ENCODE results near the gene LPO.

LPO gene

DNA sequence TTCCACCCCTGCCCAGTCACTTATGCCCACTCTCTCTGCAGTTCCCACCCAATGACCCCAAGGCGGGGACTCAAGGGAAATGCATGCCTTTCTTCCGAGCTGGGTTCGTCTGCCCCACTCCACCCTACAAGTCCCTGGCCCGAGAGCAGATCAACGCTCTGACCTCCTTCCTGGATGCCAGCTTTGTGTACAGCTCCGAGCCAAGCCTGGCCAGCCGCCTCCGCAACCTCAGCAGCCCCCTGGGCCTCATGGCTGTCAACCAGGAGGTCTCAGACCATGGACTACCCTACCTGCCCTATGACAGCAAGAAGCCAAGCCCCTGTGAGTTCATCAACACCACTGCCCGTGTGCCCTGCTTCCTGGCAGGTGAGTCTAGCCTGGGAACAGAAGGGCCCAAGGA is 13.8 kb downstream of the LPO start:
- Histone ChIP-seq H3K27ac (ENCODE audit: insufficient read depth, low read length, poor library complexity, severe bottlenecking) (no peak overlapping the region), H3K4me3 (ENCODE audit: insufficient read depth, low read depth, low read length, poor library complexity, severe bottlenecking) (no peak overlapping the region), H3K9me3 (ENCODE audit: control insufficient read depth, low read length) (no peaks in the 10 kb centered on the region), H3K27me3 (replicated peaks; ENCODE audit: control insufficient read depth, insufficient read depth, low read length, poor library complexity, severe bottlenecking) (peaks cover 5% of the 10 kb centered on the region), H3K36me3 (ENCODE audit: control insufficient read depth, insufficient read depth, low read length) (no peaks in the 10 kb centered on the region), H3K4me1 (ENCODE audit: control insufficient read depth, insufficient read depth, low read length, poor library complexity, severe bottlenecking) (peaks cover 11% of the 10 kb centered on the region)
- no peak for DNase-seq

GRCh38 chr17:58253082-58253481 is 14.7 kb downstream of the LPO start:
- H3K27ac ChIP-seq (ENCODE audit: insufficient read depth, low read length, poor library complexity, severe bottlenecking): no peak overlapping the region
- H3K4me1 ChIP-seq (ENCODE audit: control insufficient read depth, insufficient read depth, low read length, poor library complexity, severe bottlenecking): peaks cover 11% of the 10 kb centered on the region
- peaks cover 5% of the 10 kb centered on the region for H3K27me3 ChIP-seq (replicated peaks; ENCODE audit: control insufficient read depth, insufficient read depth, low read length, poor library complexity, severe bottlenecking)
- no peak overlapping the region for H3K4me3 ChIP-seq (ENCODE audit: insufficient read depth, low read depth, low read length, poor library complexity, severe bottlenecking)
- H3K36me3 ChIP-seq (ENCODE audit: control insufficient read depth, insufficient read depth, low read length): no peaks in the 10 kb centered on the region
- no peak for DNase-seq
- no peaks in the 10 kb centered on the region for H3K9me3 ChIP-seq (ENCODE audit: control insufficient read depth, low read length)

GRCh38 chr17:58254803-58255202 is 16.4 kb downstream of the LPO start:
- Histone ChIP-seq H3K27ac (ENCODE audit: insufficient read depth, low read length, poor library complexity, severe bottlenecking) (no peak overlapping the region), H3K4me1 (ENCODE audit: control insufficient read depth, insufficient read depth, low read length, poor library complexity, severe bottlenecking) (peaks cover 2% of the 10 kb centered on the region), H3K27me3 (replicated peaks; ENCODE audit: control insufficient read depth, insufficient read depth, low read length, poor library complexity, severe bottlenecking) (no peaks in the 10 kb centered on the region), H3K9me3 (ENCODE audit: control insufficient read depth, low read length) (no peaks in the 10 kb centered on the region), H3K36me3 (ENCODE audit: control insufficient read depth, insufficient read depth, low read length) (no peaks in the 10 kb centered on the region), H3K4me3 (ENCODE audit: insufficient read depth, low read depth, low read length, poor library complexity, severe bottlenecking) (no peak overlapping the region)
- no peak for DNase-seq

- Histone ChIP-seq H3K4me3 (ENCODE audit: insufficient read depth, low read depth, low read length, poor library complexity, severe bottlenecking) (no peak overlapping the region), H3K27me3 (replicated peaks; ENCODE audit: control insufficient read depth, insufficient read depth, low read length, poor library complexity, severe bottlenecking) (no peaks in the 10 kb centered on the region), H3K4me1 (ENCODE audit: control insufficient read depth, insufficient read depth, low read length, poor library complexity, severe bottlenecking) (no peaks in the 10 kb centered on the region), H3K36me3 (ENCODE audit: control insufficient read depth, insufficient read depth, low read length) (no peaks in the 10 kb centered on the region), H3K9me3 (ENCODE audit: control insufficient read depth, low read length) (no peaks in the 10 kb centered on the region), H3K27ac (ENCODE audit: insufficient read depth, low read length, poor library complexity, severe bottlenecking) (no peak overlapping the region)
- no peak for DNase-seq
These were observed 23.8 kb downstream of the LPO start for GRCh38 chr17:58262149-58262548.

GRCh38 chr17:58263773-58264172 is 25.4 kb downstream of the LPO start:
- Histone ChIP-seq H3K4me1 (ENCODE audit: control insufficient read depth, insufficient read depth, low read length, poor library complexity, severe bottlenecking) (no peaks in the 10 kb centered on the region), H3K27ac (ENCODE audit: insufficient read depth, low read length, poor library complexity, severe bottlenecking) (no peak overlapping the region), H3K27me3 (replicated peaks; ENCODE audit: control insufficient read depth, insufficient read depth, low read length, poor library complexity, severe bottlenecking) (no peaks in the 10 kb centered on the region), H3K9me3 (ENCODE audit: control insufficient read depth, low read length) (no peaks in the 10 kb centered on the region), H3K4me3 (ENCODE audit: insufficient read depth, low read depth, low read length, poor library complexity, severe bottlenecking) (no peak overlapping the region), H3K36me3 (ENCODE audit: control insufficient read depth, insufficient read depth, low read length) (no peaks in the 10 kb centered on the region)
- DNase-seq: no peak

GRCh38 chr17:58264407-58265103 is 26.2 kb downstream of the LPO start:
- DNase-seq: no peak
- Histone ChIP-seq H3K4me1 (ENCODE audit: control insufficient read depth, insufficient read depth, low read length, poor library complexity, severe bottlenecking) (no peaks in the 10 kb centered on the region), H3K4me3 (ENCODE audit: insufficient read depth, low read depth, low read length, poor library complexity, severe bottlenecking) (no peak overlapping the region), H3K9me3 (ENCODE audit: control insufficient read depth, low read length) (no peaks in the 10 kb centered on the region), H3K27me3 (replicated peaks; ENCODE audit: control insufficient read depth, insufficient read depth, low read length, poor library complexity, severe bottlenecking) (no peaks in the 10 kb centered on the region), H3K27ac (ENCODE audit: insufficient read depth, low read length, poor library complexity, severe bottlenecking) (no peak overlapping the region), H3K36me3 (ENCODE audit: control insufficient read depth, insufficient read depth, low read length) (no peaks in the 10 kb centered on the region)

DNA sequence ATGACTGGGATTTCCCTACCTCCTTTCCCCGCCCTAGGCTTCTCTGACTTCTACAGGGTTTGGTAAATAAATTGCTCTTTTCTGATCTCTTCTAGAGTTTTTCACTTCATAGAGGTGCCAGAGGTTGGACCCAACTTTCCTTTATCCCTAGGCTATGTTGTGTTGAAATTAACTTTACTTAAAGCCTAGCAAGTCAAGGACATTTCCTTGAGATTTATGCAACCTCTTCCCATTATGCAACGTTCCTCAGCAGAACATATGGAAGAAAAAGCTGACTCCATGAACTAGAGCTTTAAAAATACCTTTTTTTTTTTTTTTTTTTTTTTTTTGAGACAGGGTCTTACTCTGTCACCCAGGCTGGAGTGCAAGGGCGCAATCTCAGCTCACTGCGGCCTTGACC is 26.9 kb downstream of the LPO start:
- Histone ChIP-seq H3K27ac (ENCODE audit: insufficient read depth, low read length, poor library complexity, severe bottlenecking) (no peak overlapping the region), H3K9me3 (ENCODE audit: control insufficient read depth, low read length) (no peaks in the 10 kb centered on the region), H3K4me1 (ENCODE audit: control insufficient read depth, insufficient read depth, low read length, poor library complexity, severe bottlenecking) (no peaks in the 10 kb centered on the region), H3K27me3 (replicated peaks; ENCODE audit: control insufficient read depth, insufficient read depth, low read length, poor library complexity, severe bottlenecking) (no peaks in the 10 kb centered on the region), H3K4me3 (ENCODE audit: insufficient read depth, low read depth, low read length, poor library complexity, severe bottlenecking) (no peak overlapping the region), H3K36me3 (ENCODE audit: control insufficient read depth, insufficient read depth, low read length) (no peaks in the 10 kb centered on the region)
- no peak for DNase-seq

GRCh38 chr17:58265902-58266875 is 27.8 kb downstream of the LPO start:
- Histone ChIP-seq H3K27ac (ENCODE audit: insufficient read depth, low read length, poor library complexity, severe bottlenecking) (no peak overlapping the region), H3K9me3 (ENCODE audit: control insufficient read depth, low read length) (no peaks in the 10 kb centered on the region), H3K36me3 (ENCODE audit: control insufficient read depth, insufficient read depth, low read length) (no peaks in the 10 kb centered on the region), H3K4me1 (ENCODE audit: control insufficient read depth, insufficient read depth, low read length, poor library complexity, severe bottlenecking) (no peaks in the 10 kb centered on the region), H3K27me3 (replicated peaks; ENCODE audit: control insufficient read depth, insufficient read depth, low read length, poor library complexity, severe bottlenecking) (no peaks in the 10 kb centered on the region), H3K4me3 (ENCODE audit: insufficient read depth, low read depth, low read length, poor library complexity, severe bottlenecking) (no peak overlapping the region)
- no peak for DNase-seq

- no peaks in the 10 kb centered on the region for H3K4me1 ChIP-seq (ENCODE audit: control insufficient read depth, insufficient read depth, low read length, poor library complexity, severe bottlenecking)
- H3K36me3 ChIP-seq (ENCODE audit: control insufficient read depth, insufficient read depth, low read length): no peaks in the 10 kb centered on the region
- no peak overlapping the region for H3K27ac ChIP-seq (ENCODE audit: insufficient read depth, low read length, poor library complexity, severe bottlenecking)
- H3K4me3 ChIP-seq (ENCODE audit: insufficient read depth, low read depth, low read length, poor library complexity, severe bottlenecking): no peak overlapping the region
- H3K9me3 ChIP-seq (ENCODE audit: control insufficient read depth, low read length): no peaks in the 10 kb centered on the region
- no peaks in the 10 kb centered on the region for H3K27me3 ChIP-seq (replicated peaks; ENCODE audit: control insufficient read depth, insufficient read depth, low read length, poor library complexity, severe bottlenecking)
- no peak for DNase-seq
These were observed 29.3 kb downstream of the LPO start for GRCh38 chr17:58267347-58268324.
